ENCODE results near the gene HBM.
"Not testable (repeated sequence)": the region's sequence is repeated elsewhere in the genome, so short reads cannot be mapped to it uniquely, and the experiment has no call there.

Gene HBM

GRCh38 chr16:188674-189073 is 22.9 kb downstream of the HBM start:
- no peak for DNase-seq

- DNase-seq = no peak
Observed at GRCh38 chr16:189604-190186, 23.9 kb downstream of the HBM start.

- DNase-seq = no peak
Observed at GRCh38 chr16:191831-192230, 26.1 kb downstream of the HBM start.

GRCh38 chr16:192686-193085 is 26.9 kb downstream of the HBM start:
- DNase-seq = no peak

GRCh38 chr16:193441-193840 is 27.7 kb downstream of the HBM start:
- no peak for DNase-seq

GRCh38 chr16:194516-194915 is 28.7 kb downstream of the HBM start:
- DNase-seq = no peak

GRCh38 chr16:200388-200787 is 34.6 kb downstream of the HBM start:
- no peak for DNase-seq

GRCh38 chr16:203246-203645 is 37.5 kb downstream of the HBM start:
- DNase-seq = no peak

GRCh38 chr16:204046-204445 is 38.3 kb downstream of the HBM start:
- not testable (repeated sequence) for DNase-seq

- not testable (repeated sequence) for DNase-seq
Observed at GRCh38 chr16:209359-209758, 43.6 kb downstream of the HBM start.

GRCh38 chr16:211631-212180 is 45.9 kb downstream of the HBM start:
- DNase-seq = not testable (repeated sequence)

- no peak for DNase-seq
Observed at GRCh38 chr16:212999-213398, 47.2 kb downstream of the HBM start.
